DND-41 (cell line): ENCODE data around the gene TM4SF18.

ENCODE experiments used
- CTCF ChIP-seq: IDR thresholded peaks from 2 replicates; pipeline ENCODE4 v1.5.1; 2012; ENCODE audit warnings: borderline replicate concordance, low read length, moderate library complexity, mild to moderate bottlenecking; ENCODE audit not compliant: poor library complexity, severe bottlenecking; ENCODE audit errors: extremely low read depth
- EZH2 ChIP-seq: IDR thresholded peaks from 3 replicates; pipeline ENCODE4 v1.6.1; 2012; ENCODE audit warnings: borderline replicate concordance, low read depth, mild to moderate bottlenecking, moderate library complexity, low read length, inconsistent platforms; ENCODE audit not compliant: severe bottlenecking

DNA sequence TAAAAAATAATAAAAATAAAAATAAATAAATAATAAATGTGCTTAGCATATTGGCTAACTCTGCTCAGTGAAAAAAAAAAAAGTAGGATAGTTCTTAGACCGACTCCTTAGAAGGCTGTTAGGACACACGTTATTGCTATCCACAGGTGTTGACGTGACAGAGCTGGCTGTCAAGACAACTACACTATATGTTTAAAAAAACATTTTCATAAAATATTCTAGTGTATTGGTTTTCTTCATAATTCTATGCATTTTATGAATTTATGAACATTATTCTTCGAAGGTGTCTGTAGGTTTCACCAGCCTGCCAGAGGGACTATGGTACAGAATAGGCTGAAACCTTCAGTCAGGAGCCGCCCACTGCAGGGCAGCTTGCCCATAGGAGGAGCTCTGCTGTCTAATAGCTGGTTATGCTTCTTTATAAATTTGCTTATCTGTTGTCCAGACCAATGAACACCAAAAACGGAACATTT, 34.8 kb upstream of the TM4SF18 start:
- TF ChIP-seq EZH2 (no peak), CTCF (no peak)
